ENCODE measurements around the gene CCDC57. TPM values are rescaled to one million over a fixed set of nuclear protein-coding genes. Genes with fewer than 3 reads are reported as not detected.

Gene CCDC57
- total RNA-seq, 2 donors from 2014 or later: 57.6 to 62.8 TPM

- Histone ChIP-seq H3K4me3 (no peak overlapping the region), H3K9me3 (no peaks in the 10 kb centered on the region), H3K27ac (peak overlapping the region in 1 of 2 donors; percentile 33), H3K27me3 (replicated peaks; ENCODE audit: insufficient read depth) (no peaks in the 10 kb centered on the region), H3K36me3 (no peaks in the 10 kb centered on the region), H3K4me1 (replicated peaks) (peaks cover 53% of the 10 kb centered on the region)
- 91% methylated on average over 49 of the region's 59 CpGs for WGBS
- intact Hi-C loops (cut with DNase I): loop anchor here (10.0 kb wide), 1 partner anchor 58 kb away; no protein-coding TSS in a partner anchor
- TF ChIP-seq POLR2AphosphoS5 (IDR thresholded peaks at IDR 0.05): no peak
- no peak for TF ChIP-seq POLR2A (IDR thresholded peaks at IDR 0.05)
- TF ChIP-seq CTCF (IDR thresholded peaks at IDR 0.05): no peak
- no peak for DNase-seq (ENCODE audit: low spot score)
These were observed 24.6 kb upstream of the CCDC57 start for GRCh38 chr17:82237083-82237745.

GRCh38 chr17:82236142-82236971 is 23.7 kb upstream of the CCDC57 start:
- H3K36me3 ChIP-seq: no peaks in the 10 kb centered on the region
- no peak overlapping the region for H3K4me3 ChIP-seq
- TF ChIP-seq POLR2A (IDR thresholded peaks at IDR 0.05) (no peak), CTCF (IDR thresholded peaks at IDR 0.05) (peak; percentile 87 to 97 (median 92)), POLR2AphosphoS5 (IDR thresholded peaks at IDR 0.05) (peak; percentile 32)
- peak overlapping the region; percentile 21 to 33 for H3K27ac ChIP-seq
- DNase-seq (ENCODE audit: low spot score): no peak
- WGBS: 38% methylated on average over 40 of the region's 44 CpGs
- peaks cover 49% of the 10 kb centered on the region for H3K4me1 ChIP-seq (replicated peaks)
- H3K27me3 ChIP-seq (replicated peaks; ENCODE audit: insufficient read depth): no peaks in the 10 kb centered on the region
- intact Hi-C loops (cut with DNase I): loop anchor here (10.0 kb wide), 1 partner anchor 58 kb away; no protein-coding TSS in a partner anchor
- no peaks in the 10 kb centered on the region for H3K9me3 ChIP-seq

- Histone ChIP-seq H3K4me3 (no peak overlapping the region), H3K4me1 (replicated peaks) (peaks cover 43% of the 10 kb centered on the region), H3K27me3 (replicated peaks; ENCODE audit: insufficient read depth) (no peaks in the 10 kb centered on the region), H3K36me3 (no peaks in the 10 kb centered on the region), H3K27ac (peak overlapping the region; percentile 21 to 33), H3K9me3 (no peaks in the 10 kb centered on the region)
- TF ChIP-seq POLR2AphosphoS5 (IDR thresholded peaks at IDR 0.05) (no peak), POLR2A (IDR thresholded peaks at IDR 0.05) (peak; percentile 13), CTCF (IDR thresholded peaks at IDR 0.05) (no peak)
- intact Hi-C loops (cut with DNase I): loop anchor here (10.0 kb wide), 1 partner anchor 59 kb away; no protein-coding TSS in a partner anchor
- WGBS: 67% methylated on average over 12 of the region's 15 CpGs
- DNase-seq (ENCODE audit: low spot score): no peak
These were observed 23.1 kb upstream of the CCDC57 start for GRCh38 chr17:82235775-82236141.

GRCh38 chr17:82235056-82235774 is 22.6 kb upstream of the CCDC57 start:
- Histone ChIP-seq H3K27ac (peak overlapping the region in 1 of 2 donors; percentile 33), H3K9me3 (no peaks in the 10 kb centered on the region), H3K4me1 (replicated peaks) (peaks cover 39% of the 10 kb centered on the region), H3K27me3 (replicated peaks; ENCODE audit: insufficient read depth) (no peaks in the 10 kb centered on the region), H3K36me3 (no peaks in the 10 kb centered on the region), H3K4me3 (no peak overlapping the region)
- intact Hi-C loops (cut with DNase I): loop anchor here (10.0 kb wide), 1 partner anchor 60 kb away; no protein-coding TSS in a partner anchor
- WGBS: 61% methylated on average over 18 of the region's 19 CpGs
- no peak for DNase-seq (ENCODE audit: low spot score)
- TF ChIP-seq POLR2AphosphoS5 (IDR thresholded peaks at IDR 0.05) (no peak), CTCF (IDR thresholded peaks at IDR 0.05) (no peak), POLR2A (IDR thresholded peaks at IDR 0.05) (no peak)
